K562 (cell line): ENCODE measurements around the gene TTLL11. TPM values are rescaled to one million over a fixed set of nuclear protein-coding genes. Genes with fewer than 3 reads are reported as not detected.

Source experiments
- ATAC-seq: fragments of 200-7000 bp; cut with Tn5 transposase; 3 replicates; pipeline ENCODE4 v1.9.1; 2020; ENCODE audit warnings: moderate library complexity
- BruUV-seq: library from RNA; stranded (reverse); fragments of 400-500 nt; replicated peaks from 2 replicates; lab custom pipeline; 2021; lab: Mats Ljungman, UMichigan
- CTCF ChIA-PET: fragments of 300-600 bp; formaldehyde crosslinking; extraction: SDS; loops from one replicate; lab custom pipeline; 2021; ENCODE audit warnings: low intra/inter-chr PET ratio; lab: Yijun Ruan, JAX
- POLR2A ChIA-PET: fragments of 300-600, 350-650 bp; sonication (Branson Sonifier 250); formaldehyde crosslinking; extraction: SDS; loops from one replicate; lab custom pipeline; 2021; ENCODE audit warnings: antibody characterized with exemption, inconsistent platforms; lab: Yijun Ruan, JAX
- DNase-seq, 4 experiments: peaks; one replicate each; pipeline versions ENCODE4 v3.0.0 to v3.0.0-alpha.2; 2011 to 2018; ENCODE audit warnings: low spot score in 3 of 4, mixed read lengths in 3 of 4; ENCODE audit errors: extremely low read depth in 1 of 4
- FAIRE-seq: peaks from 2 replicates; lab custom pipeline; 2011; peaks lifted over from hg19 to GRCh38; lab: Jason Lieb, UNC
- H2AFZ ChIP-seq: 2 replicates; pipeline ENCODE4 v1.6.0; 2011; ENCODE audit warnings: low read depth, low read length, control low read depth, inconsistent platforms
- H3K27ac ChIP-seq: fragments of 200-600 bp; 3 replicates; pipeline ENCODE4 v1.8.0; 2011; ENCODE audit warnings: low read depth, mild to moderate bottlenecking, control low read depth, inconsistent platforms, low read length, moderate library complexity, mixed read lengths; ENCODE audit errors: extremely low read depth
- H3K27me3 ChIP-seq, 2 experiments: fragments of 300-600 bp in 1 of 2; 2 replicates in 1 of 2; 3 replicates in 1 of 2; pipeline versions ENCODE4 v1.6.0 to v1.8.0; 2011; ENCODE audit warnings: inconsistent platforms in 2 of 2, low read length in 2 of 2, mild to moderate bottlenecking in 1 of 2, mixed read lengths in 1 of 2, moderate library complexity in 1 of 2; ENCODE audit not compliant: control insufficient read depth in 2 of 2, insufficient read depth in 2 of 2
- H3K36me3 ChIP-seq: fragments of 300-600 bp; 3 replicates; pipeline ENCODE4 v1.8.0; 2011; ENCODE audit warnings: mild to moderate bottlenecking, low read length, inconsistent platforms; ENCODE audit not compliant: control insufficient read depth, insufficient read depth
- H3K4me1 ChIP-seq, 2 experiments: fragments of 200-600 bp in 1 of 2; replicated peaks in 1 of 2; 2 replicates in 1 of 2; 3 replicates in 1 of 2; pipeline versions ENCODE4 v1.5.1 to v1.8.0; 2011; ENCODE audit warnings: inconsistent platforms in 2 of 2, low read length in 2 of 2, mild to moderate bottlenecking in 1 of 2, mixed read lengths in 1 of 2, moderate library complexity in 1 of 2; ENCODE audit not compliant: control insufficient read depth in 2 of 2, insufficient read depth in 2 of 2
- H3K4me2 ChIP-seq: 2 replicates; pipeline ENCODE4 v1.6.1; 2011; ENCODE audit warnings: low read length, control low read depth, inconsistent platforms, mixed read lengths; ENCODE audit not compliant: insufficient read depth
- H3K4me3 ChIP-seq: fragments of 200-600 bp; sonication (generic), shearing (Covaris generic); 2 replicates; pipeline ENCODE4 v1.5.1; 2016; ENCODE audit warnings: control low read depth, inconsistent platforms
- H3K79me2 ChIP-seq: fragments of 200-600 bp; 3 replicates; pipeline ENCODE4 v1.8.0; 2011; ENCODE audit warnings: low read length, inconsistent platforms; ENCODE audit not compliant: control insufficient read depth, insufficient read depth
- H3K9ac ChIP-seq, 2 experiments: 2 replicates each; pipeline versions ENCODE4 v1.6.0 to v1.6.1; 2011; ENCODE audit warnings: low read depth in 2 of 2, low read length in 2 of 2, control low read depth in 1 of 2, inconsistent platforms in 1 of 2, mild to moderate bottlenecking in 1 of 2, mixed read lengths in 1 of 2; ENCODE audit not compliant: insufficient read depth in 1 of 2
- H3K9me1 ChIP-seq: one replicate; pipeline ENCODE4 v1.6.0; 2011; ENCODE audit warnings: inconsistent platforms, mild to moderate bottlenecking, low read length, moderate library complexity; ENCODE audit not compliant: control insufficient read depth, insufficient read depth
- H3K9me3 ChIP-seq: replicated peaks from 2 replicates; pipeline ENCODE4 v1.5.1; 2011; ENCODE audit warnings: low read depth, low read length, inconsistent platforms; ENCODE audit not compliant: control insufficient read depth, insufficient read depth
- H4K20me1 ChIP-seq: replicated peaks from 2 replicates; pipeline ENCODE4 v1.6.1; 2011; ENCODE audit warnings: low read length, inconsistent platforms, mixed read lengths; ENCODE audit not compliant: control insufficient read depth, insufficient read depth
- CTCF ChIP-seq, 3 experiments: IDR thresholded peaks in 2 of 3; conservative IDR thresholded peaks in 1 of 3; 2 replicates each; pipeline ENCODE4 v1.5.1; 2011 to 2012; ENCODE audit warnings: low read length in 3 of 3, mild to moderate bottlenecking in 3 of 3, control low read depth in 2 of 3, improper control_type of control experiment in 1 of 3, inconsistent platforms in 1 of 3, low read depth in 1 of 3, mixed read lengths in 1 of 3, moderate library complexity in 1 of 3; ENCODE audit not compliant: insufficient read depth in 2 of 3
- HMGN3 ChIP-seq: IDR thresholded peaks from 2 replicates; pipeline ENCODE4 v1.6.1; 2011; ENCODE audit warnings: borderline replicate concordance, low read depth, mild to moderate bottlenecking, mixed read lengths, low read length; ENCODE audit not compliant: insufficient read length; ENCODE audit errors: extremely low read depth
- IRF2 ChIP-seq: sonication (generic); formaldehyde crosslinking; IDR thresholded peaks from 2 replicates; pipeline ENCODE4 v1.8.1; 2022; ENCODE audit warnings: mild to moderate bottlenecking, missing genetic modification reagents
- KLF13 ChIP-seq: fragments of 450-650 bp; IDR thresholded peaks from 2 replicates; pipeline ENCODE4 v1.6.1; 2016; ENCODE audit warnings: missing genetic modification characterization, low read depth, mild to moderate bottlenecking, missing compliant biosample characterization, moderate library complexity, borderline replicate concordance
- POLR2AphosphoS5 ChIP-seq: IDR thresholded peaks from 2 replicates; pipeline ENCODE4 v1.6.1; 2011; ENCODE audit warnings: mild to moderate bottlenecking, low read depth, low read length, moderate library complexity; ENCODE audit not compliant: control insufficient read depth, insufficient read depth
- RBM14 ChIP-seq: fragments of 200-400 bp; formaldehyde crosslinking; IDR thresholded peaks from 2 replicates; pipeline ENCODE4 v1.6.1; 2018; ENCODE audit warnings: low read depth, mild to moderate bottlenecking, low read length, moderate library complexity, borderline replicate concordance; ENCODE audit not compliant: insufficient read depth
- SMAD3 ChIP-seq: fragments of 450-650 bp; formaldehyde crosslinking; conservative IDR thresholded peaks from 2 replicates; pipeline ENCODE4 v1.4.0; 2020; ENCODE audit warnings: mild to moderate bottlenecking
- SMARCC2 ChIP-seq: fragments of 450-650 bp; IDR thresholded peaks from 2 replicates; pipeline ENCODE4 v1.6.1; 2017; ENCODE audit warnings: antibody characterized with exemption, moderate library complexity, mild to moderate bottlenecking, low read depth
- SREBF1 ChIP-seq: fragments of 150-350 bp; IDR thresholded peaks from 2 replicates; pipeline ENCODE4 v1.6.1; 2014; ENCODE audit warnings: antibody characterized with exemption, low read depth, low read length, borderline replicate concordance
- TARDBP ChIP-seq: fragments of 450-650 bp; IDR thresholded peaks from 2 replicates; pipeline ENCODE4 v1.6.1; 2016
- TEAD4 ChIP-seq, 2 experiments: sonication (generic) in 1 of 2; formaldehyde crosslinking in 1 of 2; IDR thresholded peaks; 2 replicates each; pipeline versions ENCODE4 v1.6.1 to v1.8.0; 2012 to 2022; ENCODE audit warnings: borderline replicate concordance in 1 of 2, inconsistent platforms in 1 of 2, low read length in 1 of 2, mild to moderate bottlenecking in 1 of 2, missing genetic modification reagents in 1 of 2
- U2AF1 ChIP-seq: fragments of 200-400 bp; formaldehyde crosslinking; optimal IDR thresholded peaks from 2 replicates; pipeline ENCODE3; 2017; ENCODE audit warnings: mild to moderate bottlenecking, low read depth, low read length, moderate library complexity
- WGBS: fragments of 100-300 bp; shearing (Covaris generic); methylation state at CpG from one replicate; pipeline ENCODE4 v1.1.6; 2016; ENCODE audit warnings: low coverage, mixed read lengths; ENCODE audit not compliant: insufficient coverage; ENCODE audit errors: missing lambda C conversion rate; 5-methylcytosine and 5-hydroxymethylcytosine counted together
- in situ Hi-C: fragments of 300-500 bp; cut with MboI; formaldehyde crosslinking; loops from 4 replicates; pipeline ENCODE4 v1.15.0; 2018; ENCODE audit warnings: inconsistent platforms, mixed read lengths
- intact Hi-C: fragments of 100-400 bp; cut with micrococcal nuclease; formaldehyde crosslinking; loops from 2 replicates; pipeline ENCODE4 v1.14.2; 2022
- polyA plus RNA-seq, 8 experiments: library from polyadenylated mRNA; depleted of rRNA in 4 of 8; stranded (reverse) in 5 of 8; unstranded in 3 of 8; fragments of >200 nt; fragmentation: Nextera tagmentation in 2 of 8; fragmentation: Illumina TruSeq in 1 of 8; extraction: Ambion mirVana in 2 of 8; extraction: Trizol in 1 of 8; gene quantifications; 2 replicates each; pipeline versions ENCODE4 v1.2.1 to v1.2.3, GENCODE V29; 2011 to 2014; ENCODE audit warnings: inconsistent platforms in 1 of 8, missing spikeins in 1 of 8
- total RNA-seq, 7 experiments: library from RNA; depleted of rRNA in 6 of 7; stranded (reverse); fragments of >200 nt in 6 of 7; fragmentation: Illumina TruSeq in 2 of 7; extraction: Trizol in 2 of 7; gene quantifications; 2 replicates each; pipeline versions ENCODE4 v1.2.1 to v1.2.3, GENCODE V29; 2011 to 2021; ENCODE audit warnings: low replicate concordance in 1 of 7
- TF ChIP-seq, protein P1 (sequence below): fragments of 450-650 bp; IDR thresholded peaks from 2 replicates; pipeline ENCODE4 v1.6.1; 2018; ENCODE audit not compliant: partially characterized antibody
- TF ChIP-seq, protein P2 (sequence below): IDR thresholded peaks from 2 replicates; pipeline ENCODE4 v1.6.1; 2014; ENCODE audit warnings: antibody characterized with exemption

Gene TTLL11
- total and polyA plus RNA-seq, 9 of the 15 experiments (the other 6 are each of a cell fraction or from before 2014, with no cell fraction given), result 0.83 to 4.4 (median 2.7) TPM

- FAIRE-seq, result no peak
- 1% methylated on average over 8 of the region's 8 CpGs for WGBS
- no TSS peak for BruUV-seq
These were observed 312.0 kb downstream of the TTLL11 start for GRCh38 chr9:121781145-121781548.

More at GRCh38 chr9:121781145-121781548, 312.0 kb downstream of the TTLL11 start:
- Histone ChIP-seq H2AFZ (no peak overlapping the region), H3K36me3 (no peaks in the 10 kb centered on the region), H3K9ac (no peak overlapping the region; a peak in 1 of 4 replicates), H3K27ac (no peak overlapping the region), H3K9me1 (no peaks in the 10 kb centered on the region), H3K4me3 (no peak overlapping the region), H3K4me2 (no peak overlapping the region), H3K9me3 (no peaks in the 10 kb centered on the region), H4K20me1 (no peaks in the 10 kb centered on the region), H3K27me3 (peaks cover 19 to 73% of the 10 kb centered on the region in 2 experiments), H3K79me2 (no peaks in the 10 kb centered on the region), H3K4me1 (peaks cover 0 to 8% of the 10 kb centered on the region in 2 experiments; a peak in 1 of 5 replicates)
- intact Hi-C loops, result no loop called here
- POLR2A ChIA-PET, result interaction anchor here (0.6 kb wide), 1 partner anchor 34 kb away, joined by 3 read pairs; no protein-coding TSS in a partner anchor
- in situ Hi-C loops, result no loop called here
- no peak for DNase-seq
- TF ChIP-seq CTCF (IDR thresholded peaks at IDR 0.05 in 2 of 3, conservative IDR thresholded peaks at IDR 0.05 in 1 of 3; ENCODE audit: insufficient read depth in 2 of 3, low read depth in 1 of 3, low read length in 3 of 3) (no peak), IRF2 (CRISPR knock-in tag) (no peak), TARDBP (no peak), SREBF1 (no peak), U2AF1 (no peak), RBM14 (no peak), POLR2AphosphoS5 (no peak), TEAD4 (IDR thresholded peaks at IDR 0.05; ENCODE audit: low read length) (no peak), TEAD4 (CRISPR knock-in tag; IDR thresholded peaks at IDR 0.05; ENCODE audit: borderline replicate concordance) (no peak), SMAD3 (CRISPR knock-in tag) (no peak), SMARCC2 (no peak), HMGN3 (no peak), KLF13 (tag) (no peak)
- TF ChIP-seq, protein P1, sequence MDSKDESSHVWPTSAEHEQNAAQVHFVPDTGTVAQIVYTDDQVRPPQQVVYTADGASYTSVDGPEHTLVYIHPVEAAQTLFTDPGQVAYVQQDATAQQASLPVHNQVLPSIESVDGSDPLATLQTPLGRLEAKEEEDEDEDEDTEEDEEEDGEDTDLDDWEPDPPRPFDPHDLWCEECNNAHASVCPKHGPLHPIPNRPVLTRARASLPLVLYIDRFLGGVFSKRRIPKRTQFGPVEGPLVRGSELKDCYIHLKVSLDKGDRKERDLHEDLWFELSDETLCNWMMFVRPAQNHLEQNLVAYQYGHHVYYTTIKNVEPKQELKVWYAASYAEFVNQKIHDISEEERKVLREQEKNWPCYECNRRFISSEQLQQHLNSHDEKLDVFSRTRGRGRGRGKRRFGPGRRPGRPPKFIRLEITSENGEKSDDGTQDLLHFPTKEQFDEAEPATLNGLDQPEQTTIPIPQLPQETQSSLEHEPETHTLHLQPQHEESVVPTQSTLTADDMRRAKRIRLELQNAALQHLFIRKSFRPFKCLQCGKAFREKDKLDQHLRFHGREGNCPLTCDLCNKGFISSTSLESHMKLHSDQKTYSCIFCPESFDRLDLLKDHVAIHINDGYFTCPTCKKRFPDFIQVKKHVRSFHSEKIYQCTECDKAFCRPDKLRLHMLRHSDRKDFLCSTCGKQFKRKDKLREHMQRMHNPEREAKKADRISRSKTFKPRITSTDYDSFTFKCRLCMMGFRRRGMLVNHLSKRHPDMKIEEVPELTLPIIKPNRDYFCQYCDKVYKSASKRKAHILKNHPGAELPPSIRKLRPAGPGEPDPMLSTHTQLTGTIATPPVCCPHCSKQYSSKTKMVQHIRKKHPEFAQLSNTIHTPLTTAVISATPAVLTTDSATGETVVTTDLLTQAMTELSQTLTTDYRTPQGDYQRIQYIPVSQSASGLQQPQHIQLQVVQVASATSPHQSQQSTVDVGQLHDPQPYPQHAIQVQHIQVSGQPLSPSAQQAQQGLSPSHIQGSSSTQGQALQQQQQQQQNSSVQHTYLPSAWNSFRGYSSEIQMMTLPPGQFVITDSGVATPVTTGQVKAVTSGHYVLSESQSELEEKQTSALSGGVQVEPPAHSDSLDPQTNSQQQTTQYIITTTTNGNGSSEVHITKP, result no peak
- TF ChIP-seq, protein P2, sequence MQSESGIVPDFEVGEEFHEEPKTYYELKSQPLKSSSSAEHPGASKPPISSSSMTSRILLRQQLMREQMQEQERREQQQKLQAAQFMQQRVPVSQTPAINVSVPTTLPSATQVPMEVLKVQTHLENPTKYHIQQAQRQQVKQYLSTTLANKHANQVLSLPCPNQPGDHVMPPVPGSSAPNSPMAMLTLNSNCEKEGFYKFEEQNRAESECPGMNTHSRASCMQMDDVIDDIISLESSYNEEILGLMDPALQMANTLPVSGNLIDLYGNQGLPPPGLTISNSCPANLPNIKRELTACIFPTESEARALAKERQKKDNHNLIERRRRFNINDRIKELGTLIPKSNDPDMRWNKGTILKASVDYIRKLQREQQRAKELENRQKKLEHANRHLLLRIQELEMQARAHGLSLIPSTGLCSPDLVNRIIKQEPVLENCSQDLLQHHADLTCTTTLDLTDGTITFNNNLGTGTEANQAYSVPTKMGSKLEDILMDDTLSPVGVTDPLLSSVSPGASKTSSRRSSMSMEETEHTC, result no peak
- CTCF ChIA-PET, result no interaction called here
- ATAC-seq, result no peak
